CD4-positive, alpha-beta T cell (primary cell): ENCODE measurements around the gene OR8J1. TPM values are rescaled to one million over a fixed set of nuclear protein-coding genes. Genes with fewer than 3 reads are reported as not detected.

Experiments used
- ATAC-seq: fragments of 200-7000 bp; cut with Tn5 transposase; one replicate; pipeline ENCODE4 v1.10.0; 2022; ENCODE audit warnings: mild to moderate bottlenecking; ENCODE audit not compliant: poor library complexity
- CTCF ChIA-PET: fragments of 350-600 bp; sonication (Branson Sonifier 250); formaldehyde crosslinking; loops from one replicate; lab custom pipeline; 2021; ENCODE audit warnings: antibody characterized with exemption, inconsistent platforms; lab: Charles Lee
- POLR2A ChIA-PET: fragments of 350-600 bp; sonication (Branson Sonifier 250); formaldehyde crosslinking; loops from one replicate; lab custom pipeline; 2021; ENCODE audit warnings: antibody characterized with exemption, inconsistent platforms; lab: Charles Lee
- DNase-seq, 14 experiments: peaks; one replicate each; pipeline ENCODE4 v3.0.0-alpha.2; 2013 to 2020; ENCODE audit warnings: mixed read lengths in 2 of 14
- H3K27ac ChIP-seq, 2 donors: one replicate each; pipeline versions ENCODE4 v1.5.1 to v1.7.0; 2013; ENCODE audit warnings: low read length in 2 of 2, low read depth in 1 of 2, mild to moderate bottlenecking in 1 of 2
- H3K27me3 ChIP-seq, 2 experiments: 1 replicate in 1 of 2; 2 replicates in 1 of 2; pipeline versions ENCODE4 v1.6.1 to v1.7.0; 2013; ENCODE audit warnings: low read length in 2 of 2, control low read depth in 1 of 2, mild to moderate bottlenecking in 1 of 2, moderate library complexity in 1 of 2; ENCODE audit not compliant: insufficient read depth in 2 of 2, control insufficient read depth in 1 of 2
- H3K36me3 ChIP-seq: one replicate; pipeline ENCODE4 v1.6.1; 2013; ENCODE audit warnings: low read length, control low read depth; ENCODE audit not compliant: insufficient read depth
- H3K4me1 ChIP-seq: one replicate; pipeline ENCODE4 v1.6.1; 2013; ENCODE audit warnings: low read length, control low read depth; ENCODE audit not compliant: insufficient read depth
- H3K4me3 ChIP-seq: one replicate; pipeline ENCODE4 v1.5.1; 2013; ENCODE audit warnings: mild to moderate bottlenecking, low read length, moderate library complexity
- H3K9me3 ChIP-seq, 2 experiments: 1 replicate in 1 of 2; 2 replicates in 1 of 2; pipeline versions ENCODE4 v1.6.1 to v1.7.0; 2013; ENCODE audit warnings: low read length in 2 of 2, mild to moderate bottlenecking in 2 of 2, control low read depth in 1 of 2, moderate library complexity in 1 of 2; ENCODE audit not compliant: control insufficient read depth in 1 of 2, insufficient read depth in 1 of 2
- H3K27ac Mint-ChIP-seq: one replicate; pipeline ENCODE4 v1.8.0; 2020; ENCODE audit warnings: mixed read lengths
- H3K27me3 Mint-ChIP-seq: one replicate; pipeline ENCODE4 v1.8.0; 2021; ENCODE audit warnings: mixed read lengths
- H3K36me3 Mint-ChIP-seq: one replicate; pipeline ENCODE4 v1.8.0; 2021; ENCODE audit warnings: low read depth, mixed read lengths
- H3K4me1 Mint-ChIP-seq: one replicate; pipeline ENCODE4 v1.8.0; 2021; ENCODE audit warnings: low read depth, mixed read lengths
- H3K4me3 Mint-ChIP-seq: one replicate; pipeline ENCODE4 v1.8.0; 2020; ENCODE audit warnings: mild to moderate bottlenecking, mixed read lengths
- H3K9me3 Mint-ChIP-seq: one replicate; pipeline ENCODE4 v1.8.0; 2020; ENCODE audit warnings: mixed read lengths
- CTCF ChIP-seq: fragments of 200-600 bp; IDR thresholded peaks from one replicate; pipeline ENCODE4 v1.8.0; 2022; ENCODE audit warnings: antibody characterized with exemption, mild to moderate bottlenecking
- intact Hi-C, 2 experiments: fragments of 100-400 bp; cut with DNase I in 1 of 2; cut with micrococcal nuclease in 1 of 2; formaldehyde crosslinking; loops; one replicate each; pipeline versions ENCODE4 v1.15.1 to v1.9.0; 2023 to 2025; cut with DNase I, micrococcal nuclease
- polyA plus RNA-seq, 2 donors: library from polyadenylated mRNA; unstranded; fragments of 120-200 nt; gene quantifications; one replicate each; pipeline ENCODE4 v1.2.1, GENCODE V29; 2013
- total RNA-seq, 174 experiments: library from RNA in 2 of 174; stranded (reverse) in 2 of 174; gene quantifications; one replicate each; pipeline ENCODE4 v1.2.3 and lab custom pipeline; 2021 to 2026

The OR8J1 gene
- total RNA-seq (not detected), total RNA-seq (lab: John Stamatoyannopoulos, UW) (0 reads per million in 172 experiments)
- not detected for polyA plus RNA-seq (2013, experiment 1 of 2)
- polyA plus RNA-seq (2013, experiment 2 of 2) = not detected

GRCh38 chr11:56353991-56354390 is at the start of gene OR8J1:
Gene OR8J1 (plus strand): TSS chr11:56354291. CDS start chr11:56360247, 5,956 bp downstream.
- Histone ChIP-seq H3K4me3 (no peak within 1 kb of the TSS), H3K27ac (no peak within 1 kb of the TSS), H3K9me3 (no peaks in the 10 kb centered on the region), H3K4me1 (no peaks in the 10 kb centered on the region), H3K36me3 (no peaks in the 10 kb centered on the region), H3K27me3 (no peaks in the 10 kb centered on the region)
- no peak within 1 kb of the TSS for H3K4me3 Mint-ChIP-seq
- H3K9me3 Mint-ChIP-seq = no peaks in the 10 kb centered on the region
- intact Hi-C loops = no loop called here
- H3K36me3 Mint-ChIP-seq = no peaks in the 10 kb centered on the region
- POLR2A ChIA-PET = no interaction called here
- H3K27ac Mint-ChIP-seq = no peak within 1 kb of the TSS
- CTCF ChIA-PET = no interaction called here
- ATAC-seq (no peak), DNase-seq (no peak)
- no peak for TF ChIP-seq CTCF
- H3K4me1 Mint-ChIP-seq = no peaks in the 10 kb centered on the region
- no peaks in the 10 kb centered on the region for H3K27me3 Mint-ChIP-seq

GRCh38 chr11:56307836-56308235 is 46.3 kb upstream of the OR8J1 start:
- H3K4me3 Mint-ChIP-seq = no peak overlapping the region
- H3K36me3 ChIP-seq = no peaks in the 10 kb centered on the region
- CTCF ChIA-PET = no interaction called here
- H3K9me3 Mint-ChIP-seq = peaks cover 14% of the 10 kb centered on the region
- H3K4me3 ChIP-seq = no peak overlapping the region
- ATAC-seq (no peak), DNase-seq (no peak)
- no peaks in the 10 kb centered on the region for H3K27me3 ChIP-seq
- H3K9me3 ChIP-seq = peaks cover 10 to 11% of the 10 kb centered on the region in 2 experiments
- no peaks in the 10 kb centered on the region for H3K36me3 Mint-ChIP-seq
- intact Hi-C loops = no loop called here
- POLR2A ChIA-PET = no interaction called here
- H3K4me1 Mint-ChIP-seq = no peaks in the 10 kb centered on the region
- no peak for TF ChIP-seq CTCF
- H3K27ac ChIP-seq = no peak overlapping the region
- no peak overlapping the region for H3K27ac Mint-ChIP-seq
- H3K4me1 ChIP-seq = no peaks in the 10 kb centered on the region
- no peaks in the 10 kb centered on the region for H3K27me3 Mint-ChIP-seq

- intact Hi-C loops = no loop called here
- Histone ChIP-seq H3K27me3 (no peaks in the 10 kb centered on the region), H3K27ac (no peak within 1 kb of the TSS), H3K4me1 (no peaks in the 10 kb centered on the region), H3K4me3 (no peak within 1 kb of the TSS), H3K9me3 (peaks cover 0 to 5% of the 10 kb centered on the region in 2 experiments), H3K36me3 (no peaks in the 10 kb centered on the region)
- TF ChIP-seq CTCF = no peak
- Mint-ChIP-seq H3K9me3 (peaks cover 13% of the 10 kb centered on the region), H3K27ac (no peak within 1 kb of the TSS), H3K27me3 (no peaks in the 10 kb centered on the region), H3K4me3 (no peak within 1 kb of the TSS), H3K36me3 (no peaks in the 10 kb centered on the region), H3K4me1 (no peaks in the 10 kb centered on the region)
- DNase-seq = no peak
- no peak for ATAC-seq
- ChIA-PET CTCF (no interaction called here), POLR2A (no interaction called here)
These were observed 39.2 kb upstream of the OR8J1 start, which contains the start of gene OR8K3 for GRCh38 chr11:56314844-56315243. Gene OR8K3 (plus strand): TSS chr11:56315144. CDS start chr11:56318307, 3,163 bp downstream.
